IPS-NIHi7 (cell line): ENCODE results near the gene TRAF7.

ENCODE experiments used
- DNase-seq: peaks from one replicate; pipeline ENCODE4 v3.0.0; 2012; ENCODE audit warnings: mixed read lengths; ENCODE audit errors: extremely low spot score

Gene TRAF7

GRCh38 chr16:2216330-2216729 lies 60.7 kb downstream of the TRAF7 start:
- no peak for DNase-seq

DNA sequence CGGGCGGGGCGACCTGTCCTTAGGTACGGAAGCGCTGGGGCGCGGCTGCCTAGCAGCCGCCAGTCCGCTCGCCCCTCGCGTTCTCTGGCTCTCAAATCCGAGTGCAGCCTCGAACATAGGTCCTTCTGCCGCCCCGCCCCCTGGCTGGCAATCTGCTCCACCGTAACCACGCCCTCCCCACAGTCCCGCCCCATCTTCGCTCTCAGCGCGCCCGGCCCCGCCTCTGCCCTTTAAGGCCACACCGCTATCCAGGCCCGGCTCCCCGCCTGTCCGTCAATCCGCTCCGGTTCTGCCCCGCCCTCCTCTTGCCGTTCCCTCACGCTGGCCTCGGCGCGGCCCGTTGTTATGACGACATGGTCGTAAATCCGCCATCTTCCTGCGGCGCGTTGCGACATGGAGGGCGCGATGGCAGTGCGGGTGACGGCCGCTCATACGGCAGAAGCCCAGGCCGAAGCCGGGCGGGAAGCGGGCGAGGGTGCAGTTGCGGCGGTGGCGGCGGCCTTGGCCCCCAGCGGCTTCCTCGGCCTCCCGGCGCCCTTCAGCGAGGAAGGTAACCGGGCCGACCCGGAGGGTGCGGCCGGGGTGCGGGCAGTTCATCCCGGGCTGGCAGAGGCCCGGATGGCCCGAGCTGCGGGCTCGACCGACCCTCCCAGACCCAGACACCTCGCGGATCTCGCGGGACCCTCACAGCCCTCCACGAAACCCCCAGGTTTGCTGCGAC lies 67.8 kb downstream of the TRAF7 start, which contains the start of gene E4F1:
Gene E4F1 (plus strand): TSS at position 371 of the 721 bp plus-strand sequence. CDS start 23 bp downstream, at position 394.
- peak; percentile 99 for DNase-seq

GRCh38 chr16:2223942-2224486 lies 68.4 kb downstream of the TRAF7 start:
- DNase-seq = peak; percentile 57

GRCh38 chr16:2226245-2226793 lies 70.7 kb downstream of the TRAF7 start:
- no peak for DNase-seq

- DNase-seq = no peak
Measured at GRCh38 chr16:2226918-2227317, 71.3 kb downstream of the TRAF7 start.
